ENCODE measurements around the gene NFKBIA.
A peak's percentile ranks its signal among the peaks of the same experiment; 100 is the strongest.
"Not testable (repeated sequence)": the region's sequence is repeated elsewhere in the genome, so short reads cannot be mapped to it uniquely, and the experiment has no call there.

NFKBIA gene

GRCh38 chr14:35408026-35408425 is 3.5 kb upstream of the NFKBIA start:
- no peak for DNase-seq (ENCODE audit: low read depth in 2 of 2)

GRCh38 chr14:35407306-35407630 is 2.7 kb upstream of the NFKBIA start:
- DNase-seq (ENCODE audit: low read depth in 2 of 2): no peak

- DNase-seq (ENCODE audit: low read depth in 2 of 2): no peak
These were observed 2.2 kb upstream of the NFKBIA start for GRCh38 chr14:35406506-35407305.

DNA sequence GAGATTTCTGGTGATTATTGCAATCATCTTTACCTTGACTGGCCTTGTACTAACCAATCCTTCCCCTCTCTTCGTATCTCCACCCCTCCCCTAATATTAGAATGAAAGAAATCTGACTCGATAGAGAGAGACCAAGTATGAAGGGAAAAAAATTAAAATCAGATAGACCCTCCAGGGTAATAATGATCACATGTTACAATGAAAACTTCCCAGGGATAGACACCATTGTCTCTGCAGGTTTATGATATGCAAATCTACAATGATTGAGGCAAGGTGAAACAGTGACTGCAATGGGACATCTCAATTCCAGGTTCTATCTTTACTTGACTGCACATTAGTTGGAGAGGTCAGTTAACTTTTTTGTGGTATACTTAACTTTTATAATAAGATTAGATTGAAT is 1.5 kb upstream of the NFKBIA start:
- no peak for DNase-seq (ENCODE audit: low read depth in 2 of 2)

DNA sequence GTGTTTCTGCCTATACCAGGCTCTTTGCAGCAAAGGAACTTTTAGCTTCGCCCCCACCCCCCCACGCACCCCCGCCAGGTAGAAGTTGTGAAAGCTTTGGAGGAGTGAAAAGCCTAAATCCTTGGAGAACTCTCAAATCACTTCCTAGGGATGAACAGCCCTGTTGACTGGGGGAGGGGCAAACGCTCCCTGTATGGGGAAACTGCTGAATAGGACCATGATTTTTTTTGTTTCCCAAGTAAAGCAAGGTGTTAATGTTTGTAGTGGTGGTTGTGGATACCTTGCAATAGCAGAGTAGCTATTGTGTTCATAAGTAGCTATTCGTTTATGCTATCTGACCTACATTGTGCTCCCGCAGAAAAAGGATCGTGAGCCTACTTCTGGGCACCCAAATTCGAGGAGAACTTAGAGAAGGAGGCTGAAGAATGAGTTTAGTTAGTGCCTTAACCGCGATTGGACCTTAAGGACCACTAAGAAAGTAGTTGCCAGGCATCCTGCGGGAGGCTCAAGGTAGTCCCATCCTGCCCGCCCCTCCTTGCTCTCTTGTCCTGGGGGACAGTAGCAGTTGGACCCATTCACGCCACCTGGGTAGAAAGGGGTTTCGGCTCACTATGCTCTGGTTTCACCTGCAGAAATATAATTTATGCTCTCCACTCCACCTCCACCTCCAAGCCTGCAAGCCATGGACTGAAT is 901 bp upstream of the NFKBIA start:
- no peak for DNase-seq (ENCODE audit: low read depth in 2 of 2)

DNA sequence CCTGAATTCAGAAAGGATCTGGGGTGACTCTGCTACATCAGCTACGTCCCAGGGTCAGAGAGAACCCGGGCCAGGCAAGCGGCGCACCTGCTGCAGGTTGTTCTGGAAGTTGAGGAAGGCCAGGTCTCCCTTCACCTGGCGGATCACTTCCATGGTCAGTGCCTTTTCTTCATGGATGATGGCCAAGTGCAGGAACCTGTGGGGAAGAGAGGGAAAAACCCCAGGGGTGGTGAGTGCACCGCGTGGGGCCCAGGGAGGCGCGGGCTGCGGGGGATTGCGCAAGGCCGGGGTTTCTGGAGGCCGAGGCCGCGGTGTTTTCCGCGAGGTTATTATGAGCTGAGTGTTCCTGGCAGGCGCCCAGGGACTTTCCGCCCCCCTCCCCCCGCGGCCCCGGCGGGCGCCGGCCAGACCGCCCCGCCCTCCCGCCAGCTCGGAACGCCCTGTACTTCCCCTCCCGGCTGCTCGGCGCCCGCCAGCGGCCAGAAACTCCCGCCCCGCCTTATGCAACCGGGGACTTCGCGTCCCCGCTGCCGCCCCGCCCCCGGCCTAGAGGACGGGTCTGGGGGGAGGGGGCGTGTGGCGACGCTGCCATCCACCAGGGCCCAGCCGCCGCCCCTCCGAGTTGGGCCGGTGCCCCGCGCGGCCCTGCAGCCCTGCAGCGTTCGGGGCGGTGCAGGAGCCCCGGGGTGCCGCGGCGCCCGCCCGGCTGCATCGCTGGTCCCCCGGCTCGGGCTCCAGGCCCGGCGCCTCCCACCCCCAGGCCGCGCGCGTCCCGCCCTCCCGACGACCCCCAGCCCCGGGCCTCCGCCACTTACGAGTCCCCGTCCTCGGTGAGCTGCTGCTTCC is 723 bp downstream of the NFKBIA start:
- DNase-seq (ENCODE audit: low read depth in 2 of 2): peak; percentile 95 to 96

DNA sequence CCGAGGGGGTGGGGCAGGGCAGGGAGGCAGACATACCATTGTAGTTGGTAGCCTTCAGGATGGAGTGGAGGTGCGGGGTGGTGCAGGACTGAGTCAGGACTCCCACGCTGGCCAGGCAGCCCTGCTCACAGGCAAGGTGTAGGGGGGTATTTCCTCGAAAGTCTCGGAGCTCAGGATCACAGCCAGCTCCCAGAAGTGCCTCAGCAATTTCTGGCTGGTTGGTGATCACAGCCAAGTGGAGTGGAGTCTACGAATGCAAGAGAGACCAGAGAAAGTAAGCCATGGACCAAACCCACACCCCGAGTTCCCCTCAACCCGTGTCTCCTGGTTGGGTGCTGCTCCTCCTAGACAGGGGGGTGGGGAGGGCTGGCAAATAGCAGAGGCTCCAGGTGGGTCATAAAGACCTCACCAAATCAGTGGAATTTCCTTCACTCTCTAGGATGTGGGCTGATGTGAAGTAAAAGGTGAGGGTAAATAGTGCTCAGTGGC is 1.4 kb downstream of the NFKBIA start:
- DNase-seq (ENCODE audit: low read depth in 2 of 2): peak; percentile 33 to 51

DNA sequence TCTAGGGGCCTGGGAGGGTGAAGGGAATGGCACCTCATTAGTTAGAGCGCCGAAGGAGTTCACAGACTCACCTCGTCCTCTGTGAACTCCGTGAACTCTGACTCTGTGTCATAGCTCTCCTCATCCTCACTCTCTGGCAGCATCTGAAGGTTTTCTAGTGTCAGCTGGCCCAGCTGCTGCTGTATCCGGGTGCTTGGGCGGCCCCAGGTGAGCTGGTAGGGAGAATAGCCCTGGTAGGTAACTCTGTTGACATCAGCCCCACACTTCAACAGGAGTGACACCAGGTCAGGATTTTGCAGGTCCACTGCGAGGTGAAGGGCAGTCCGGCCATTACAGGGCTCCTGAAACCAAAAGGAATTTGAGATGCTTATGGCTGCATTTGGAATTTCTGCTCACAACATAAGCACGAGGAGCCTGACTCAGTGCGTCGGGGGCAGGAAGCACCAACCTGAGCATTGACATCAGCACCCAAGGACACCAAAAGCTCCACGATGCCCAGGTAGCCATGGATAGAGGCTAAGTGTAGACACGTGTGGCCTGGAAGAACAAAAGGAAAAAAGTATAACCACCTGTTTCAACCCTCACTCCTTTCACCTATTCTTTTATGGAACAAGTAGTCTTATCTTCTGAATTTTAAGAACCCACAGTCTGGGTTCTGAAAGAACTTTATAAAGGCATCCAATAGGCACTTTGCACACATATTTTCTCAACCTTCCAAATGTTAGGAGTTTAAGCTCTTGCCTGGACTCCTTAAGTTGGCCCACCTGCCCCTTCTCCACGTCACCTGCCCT is 2.0 kb downstream of the NFKBIA start:
- DNase-seq (ENCODE audit: low read depth in 2 of 2): peak in 1 of 2 donors; percentile 22

DNA sequence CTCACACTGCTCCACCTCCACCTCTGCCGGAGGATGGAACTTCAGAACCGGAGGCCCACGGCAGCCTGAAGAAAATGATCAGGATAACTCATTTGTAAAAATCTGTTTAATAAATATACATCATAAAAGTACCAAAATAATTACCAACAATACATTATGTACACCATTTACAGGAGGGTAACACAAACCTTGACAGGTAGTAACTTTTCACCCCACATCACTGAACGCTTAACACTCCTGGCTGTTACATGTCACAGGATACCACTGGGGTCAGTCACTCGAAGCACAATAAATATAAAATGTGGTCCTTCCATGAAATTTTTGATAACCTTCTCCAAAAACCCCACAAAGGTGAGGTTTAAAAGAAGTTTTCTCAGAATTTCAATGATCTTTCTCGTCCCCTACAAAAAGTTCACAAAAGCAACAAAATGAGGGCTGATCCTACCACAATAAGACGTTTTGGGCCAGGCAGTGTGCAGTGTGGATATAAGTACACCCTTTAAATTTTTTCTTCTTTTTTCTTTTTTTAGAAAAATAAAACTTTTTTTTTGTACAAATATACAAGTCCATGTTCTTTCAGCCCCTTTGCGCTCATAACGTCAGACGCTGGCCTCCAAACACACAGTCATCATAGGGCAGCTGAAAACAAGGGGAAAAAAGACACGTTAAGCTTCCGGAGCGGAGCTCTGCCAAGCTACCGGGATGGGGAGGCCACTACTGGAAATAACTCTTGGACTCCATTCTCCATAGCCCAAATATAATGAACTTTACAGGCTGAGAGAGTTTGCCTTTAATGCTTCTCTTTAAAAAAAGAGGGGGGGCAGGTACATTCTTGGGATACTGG is 2.9 kb downstream of the NFKBIA start:
- DNase-seq (ENCODE audit: low read depth in 2 of 2): no peak

DNA sequence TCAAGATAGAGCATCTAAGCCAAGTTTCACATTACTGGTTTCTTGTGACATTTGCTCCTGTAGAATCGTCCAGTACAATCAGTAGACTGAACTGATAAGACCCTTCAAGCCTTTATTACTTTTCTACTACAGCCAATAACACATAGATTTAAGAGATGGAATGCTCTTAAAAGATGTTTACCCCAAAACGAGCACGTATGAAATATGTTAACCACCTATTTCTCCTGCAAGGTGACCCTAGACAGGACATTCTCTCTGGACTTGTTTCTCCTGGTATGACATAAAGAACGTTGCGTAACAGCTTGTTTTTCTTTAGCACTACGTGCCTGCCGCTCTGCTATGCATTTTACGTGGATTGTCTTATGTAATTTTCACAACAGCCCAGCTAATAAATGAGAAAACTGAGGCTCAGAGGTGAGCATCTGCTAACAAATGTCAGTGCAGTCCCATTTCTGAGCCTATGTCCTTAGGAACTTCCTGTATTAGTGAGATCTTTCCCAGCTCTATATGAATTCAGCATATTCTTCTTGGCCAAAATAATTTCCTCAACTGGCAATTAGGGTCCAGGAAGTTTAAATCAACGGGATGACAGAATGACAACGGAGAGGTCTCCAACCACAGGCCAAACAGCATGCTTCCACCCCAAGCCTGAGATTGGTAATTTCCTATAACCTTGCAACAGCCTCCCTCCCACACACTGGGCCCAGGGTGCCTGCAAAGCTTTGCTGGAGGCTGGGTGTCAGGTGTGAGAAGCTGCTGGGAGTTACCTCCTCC is 3.7 kb downstream of the NFKBIA start:
- DNase-seq (ENCODE audit: low read depth in 2 of 2): peak; percentile 48

DNA sequence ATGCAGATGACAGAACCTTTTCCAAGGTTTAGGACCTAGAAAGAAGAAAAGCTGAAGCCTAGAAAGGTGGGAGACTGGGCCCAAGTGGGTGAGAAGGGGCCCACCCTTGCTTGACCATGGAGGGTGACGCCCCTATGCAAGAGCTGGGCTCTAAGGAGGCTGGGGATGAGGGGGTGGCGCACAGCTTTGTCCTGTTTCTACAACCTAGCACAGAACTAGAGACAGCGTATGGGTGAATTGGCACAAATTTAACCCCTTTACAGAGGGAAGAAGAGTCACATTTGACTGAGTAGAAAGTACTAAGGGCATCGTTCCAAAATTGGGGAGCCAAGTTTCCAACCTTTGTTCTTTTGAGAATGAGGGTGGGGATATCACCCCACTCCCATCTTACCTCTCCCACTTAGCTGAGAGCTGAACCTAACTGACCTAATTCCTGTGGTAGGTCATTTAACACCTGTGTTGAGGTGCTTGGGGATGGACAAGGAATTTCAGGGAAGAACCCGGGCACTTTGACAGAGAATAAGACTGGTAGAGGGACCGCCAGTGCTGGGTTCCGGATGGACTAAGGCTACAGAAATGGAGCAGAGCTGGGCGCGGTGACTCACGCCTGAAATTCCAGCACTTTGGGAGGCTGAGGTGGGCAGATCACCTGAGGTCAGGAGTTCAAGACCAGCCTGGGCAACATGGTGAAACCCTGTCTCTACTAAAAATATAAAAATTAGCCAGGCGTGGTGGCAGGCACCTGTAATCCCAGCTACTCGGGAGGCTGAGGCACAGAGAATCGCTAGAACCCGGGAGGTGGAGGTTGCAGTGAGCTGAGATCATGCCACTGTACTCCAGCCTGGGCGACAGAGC is 5.2 kb downstream of the NFKBIA start:
- no peak for DNase-seq (ENCODE audit: low read depth in 2 of 2)

GRCh38 chr14:35398071-35398584 is 6.4 kb downstream of the NFKBIA start:
- DNase-seq (ENCODE audit: low read depth in 2 of 2): no peak

GRCh38 chr14:35396610-35397009 is 7.9 kb downstream of the NFKBIA start:
- DNase-seq (ENCODE audit: low read depth in 2 of 2): not testable (repeated sequence)

DNA sequence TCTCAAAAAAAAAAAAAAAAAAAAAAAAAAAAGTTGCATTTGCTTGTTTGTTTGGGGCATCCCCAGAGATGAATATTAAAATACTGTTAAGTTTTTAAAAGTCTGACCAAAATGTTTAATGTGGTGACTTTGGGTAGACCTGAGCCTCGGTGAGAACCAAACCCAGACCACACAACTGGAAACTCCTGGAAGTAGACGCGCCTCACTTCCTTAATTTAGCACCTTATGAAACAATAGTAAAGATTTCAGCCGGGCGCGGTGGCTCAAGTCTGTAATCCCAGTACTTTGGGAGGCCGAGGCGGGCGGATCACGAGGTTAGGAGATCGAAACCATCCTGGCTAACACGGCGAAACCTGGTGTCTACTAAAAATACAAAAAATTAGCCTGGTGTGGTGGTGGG is 9.3 kb downstream of the NFKBIA start:
- DNase-seq (ENCODE audit: low read depth in 2 of 2): no peak

- DNase-seq (ENCODE audit: low read depth in 2 of 2): no peak
These were observed 10.1 kb downstream of the NFKBIA start for GRCh38 chr14:35394326-35395013.

GRCh38 chr14:35393826-35394225 is 10.7 kb downstream of the NFKBIA start:
- DNase-seq (ENCODE audit: low read depth in 2 of 2): no peak

DNA sequence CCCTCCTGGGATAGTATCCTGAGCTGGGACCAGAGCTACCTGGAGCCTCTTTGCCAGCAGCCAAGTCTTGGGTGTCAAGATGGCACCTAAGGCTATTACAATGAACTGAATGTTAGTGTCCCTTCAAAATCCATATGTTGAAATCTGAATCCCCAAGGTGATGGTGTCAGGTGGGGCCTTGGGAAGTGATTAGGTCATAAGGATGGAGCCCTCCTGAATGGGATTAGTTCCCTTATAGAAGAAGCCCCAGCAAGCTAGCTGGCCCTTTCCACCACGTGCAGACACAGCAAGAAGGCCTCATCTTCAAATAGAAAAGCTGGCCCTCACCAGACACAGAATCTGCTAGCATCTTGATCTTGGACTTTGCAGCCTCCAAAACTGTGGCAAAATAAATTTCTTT is 12.4 kb downstream of the NFKBIA start:
- DNase-seq (ENCODE audit: low read depth in 2 of 2): no peak

DNA sequence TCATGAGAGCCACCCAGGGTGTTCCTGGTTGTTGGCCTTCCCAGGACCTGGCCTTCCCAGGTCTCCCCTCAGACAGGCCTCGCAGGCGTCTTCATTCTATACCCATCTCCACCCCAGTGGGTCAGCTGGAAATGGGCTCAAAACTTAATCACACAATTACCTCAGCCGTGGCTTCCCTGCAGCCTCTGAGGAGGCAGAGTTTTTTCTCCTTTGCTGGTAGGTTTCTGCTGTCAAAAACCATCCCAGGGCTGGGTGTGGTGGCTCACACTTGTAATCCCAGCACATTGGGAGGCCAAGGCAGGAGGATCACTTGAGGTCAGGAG is 13.2 kb downstream of the NFKBIA start:
- no peak for DNase-seq (ENCODE audit: low read depth in 2 of 2)

All from stimulated activated CD4-positive, alpha-beta T cell treated with anti-CD3 and anti-CD28 coated beads, Interleukin-4, amount 100 ng/mL, for 48 hours (primary cell).